ENCODE data around the gene MED12. TPM values are rescaled to one million over a fixed set of nuclear protein-coding genes. Genes with fewer than 3 reads are reported as not detected.

Gene MED12
- total RNA-seq, 3 donors from 2014 or later (not counting 1 experiment from before 2014, with no cell fraction given), result 111 to 156 (median 115) TPM

GRCh38 chrX:71184092-71184491 lies 65.7 kb downstream of the MED12 start:
- Mint-ChIP-seq H3K27me3 (ENCODE audit: low read depth in 2 of 2) (no peaks in the 10 kb centered on the region), H3K36me3 (no peaks in the 10 kb centered on the region), H3K9me3 (no peaks in the 10 kb centered on the region), H3K4me3 (no peak overlapping the region), H3K4me1 (peaks cover 0 to 7% of the 10 kb centered on the region in 2 donors), H3K27ac (no peak overlapping the region)
- 92% methylated on average over 1 of the region's 5 CpGs for WGBS (ENCODE audit: insufficient coverage)
- no peak overlapping the region for H3K4me3 ChIP-seq (ENCODE audit: low read length)
- DNase-seq (no peak), ATAC-seq (no peak)
- H3K4me1 ChIP-seq (ENCODE audit: control insufficient read depth, insufficient read depth, low read length), result peaks cover 19% of the 10 kb centered on the region
- H3K36me3 ChIP-seq (ENCODE audit: control insufficient read depth, insufficient read depth, low read length), result no peaks in the 10 kb centered on the region
- intact Hi-C loops (cut with micrococcal nuclease), result no loop called here
- H3K9me3 ChIP-seq (ENCODE audit: control insufficient read depth, insufficient read depth, low read length), result no peaks in the 10 kb centered on the region
- TF ChIP-seq CTCF (IDR thresholded peaks at IDR 0.05), result no peak
- no peak overlapping the region for H3K27ac ChIP-seq (ENCODE audit: low read length)
- H3K27me3 ChIP-seq (ENCODE audit: control insufficient read depth, insufficient read depth, low read length), result no peaks in the 10 kb centered on the region

- TF ChIP-seq CTCF (IDR thresholded peaks at IDR 0.05), result no peak
- 92% methylated on average over 3 of the region's 4 CpGs for WGBS (ENCODE audit: insufficient coverage)
- no peak overlapping the region for H3K4me3 ChIP-seq (ENCODE audit: low read length)
- no peaks in the 10 kb centered on the region for H3K36me3 Mint-ChIP-seq
- no peaks in the 10 kb centered on the region for H3K36me3 ChIP-seq (ENCODE audit: control insufficient read depth, insufficient read depth, low read length)
- no peak overlapping the region for H3K27ac ChIP-seq (ENCODE audit: low read length)
- H3K27ac Mint-ChIP-seq, result no peak overlapping the region
- H3K27me3 ChIP-seq (ENCODE audit: control insufficient read depth, insufficient read depth, low read length), result no peaks in the 10 kb centered on the region
- no peak overlapping the region for H3K4me3 Mint-ChIP-seq
- H3K4me1 Mint-ChIP-seq, result peaks cover 0 to 7% of the 10 kb centered on the region in 2 donors
- ATAC-seq (no peak), DNase-seq (no peak)
- H3K9me3 Mint-ChIP-seq, result no peaks in the 10 kb centered on the region
- intact Hi-C loops (cut with micrococcal nuclease), result no loop called here
- no peaks in the 10 kb centered on the region for H3K9me3 ChIP-seq (ENCODE audit: control insufficient read depth, insufficient read depth, low read length)
- H3K27me3 Mint-ChIP-seq (ENCODE audit: low read depth in 2 of 2), result no peaks in the 10 kb centered on the region
- H3K4me1 ChIP-seq (ENCODE audit: control insufficient read depth, insufficient read depth, low read length), result peaks cover 19% of the 10 kb centered on the region
These were observed 66.6 kb downstream of the MED12 start for GRCh38 chrX:71184803-71185495.

- peak overlapping the region; percentile 22 to 48 for H3K27ac Mint-ChIP-seq
- Histone ChIP-seq H3K9me3 (ENCODE audit: control insufficient read depth, insufficient read depth, low read length) (no peaks in the 10 kb centered on the region), H3K4me1 (ENCODE audit: control insufficient read depth, insufficient read depth, low read length) (peaks cover 8% of the 10 kb centered on the region), H3K27ac (ENCODE audit: low read length) (no peak overlapping the region), H3K36me3 (ENCODE audit: control insufficient read depth, insufficient read depth, low read length) (no peaks in the 10 kb centered on the region), H3K4me3 (ENCODE audit: low read length) (no peak overlapping the region), H3K27me3 (ENCODE audit: control insufficient read depth, insufficient read depth, low read length) (no peaks in the 10 kb centered on the region)
- TF ChIP-seq CTCF (IDR thresholded peaks at IDR 0.05), result no peak
- DNase-seq (no peak), ATAC-seq (no peak)
- intact Hi-C loops (cut with micrococcal nuclease), result no loop called here
- no peaks in the 10 kb centered on the region for H3K9me3 Mint-ChIP-seq
- H3K4me1 Mint-ChIP-seq, result peaks cover 14 to 15% of the 10 kb centered on the region in 2 donors
- no peaks in the 10 kb centered on the region for H3K36me3 Mint-ChIP-seq
- H3K4me3 Mint-ChIP-seq, result no peak overlapping the region
- no peaks in the 10 kb centered on the region for H3K27me3 Mint-ChIP-seq (ENCODE audit: low read depth in 2 of 2)
These were observed 72.9 kb downstream of the MED12 start for GRCh38 chrX:71191248-71191647.

Other genes starting within 250 kb of the MED12 start
- gene TEX11, start 209.9 kb upstream of the MED12 start, total RNA-seq, result not detected
- gene SLC7A3, start 187.5 kb upstream of the MED12 start, total RNA-seq, result not detected
- gene SNX12, start 50.3 kb upstream of the MED12 start, total RNA-seq, result 10 to 100 TPM; 36.0 to 40.1 (median 38.6) TPM
- 10 to 100 TPM; 47.3 to 57.2 (median 51.2) TPM for gene FOXO4, start 22.7 kb upstream of the MED12 start, total RNA-seq
- gene CXorf65, start 11.9 kb upstream of the MED12 start, total RNA-seq, result 100 to 1,000 TPM in 1 of 3 donors, 10 to 100 TPM in 2; 55.8 to 117 (median 92.8) TPM
- 100 to 1,000 TPM; 506 to 577 (median 550) TPM for gene IL2RG, start 7.0 kb upstream of the MED12 start, total RNA-seq
- gene NLGN3, start 26.2 kb downstream of the MED12 start, total RNA-seq, result 1 to 10 TPM; 4.0 to 4.3 (median 4.0) TPM
- gene GJB1, start 104.6 kb downstream of the MED12 start, total RNA-seq, result not detected
- gene ZMYM3, start 135.5 kb downstream of the MED12 start, total RNA-seq, result 10 to 100 TPM; 18.0 to 21.0 (median 20.4) TPM
- gene NONO, start 165.0 kb downstream of the MED12 start, total RNA-seq, result 100 to 1,000 TPM; 370 to 454 (median 439) TPM
- gene ITGB1BP2, start 183.2 kb downstream of the MED12 start, total RNA-seq, result 1 to 10 TPM; 2.2 to 3.0 (median 2.4) TPM
- 10 to 100 TPM; 89.5 to 94.5 (median 94.2) TPM for gene TAF1, start 247.8 kb downstream of the MED12 start, total RNA-seq